Activated CD4-positive, alpha-beta memory T cell treated with anti-CD3 and anti-CD28 coated beads, Interleukin-2, amount 10 ng/mL, durations not matched to agents 7 days and 5 days (primary cell): Measurements from ENCODE around the gene SMIM38. TPM values are rescaled to one million over a fixed set of nuclear protein-coding genes. Genes with fewer than 3 reads are reported as not detected.
"Not testable (repeated sequence)": the region's sequence is repeated elsewhere in the genome, so short reads cannot be mapped to it uniquely, and the experiment has no call there.

Source experiments
- CTCF ChIA-PET: fragments of 350-600 bp; sonication (Branson Sonifier 250); formaldehyde crosslinking; loops from one replicate; lab custom pipeline; 2021; ENCODE audit warnings: antibody characterized with exemption, inconsistent platforms; lab: Charles Lee
- POLR2A ChIA-PET: fragments of 350-600 bp; sonication (Branson Sonifier 250); formaldehyde crosslinking; loops from one replicate; lab custom pipeline; 2021; ENCODE audit warnings: antibody characterized with exemption; lab: Charles Lee
- DNase-seq: peaks from one replicate; pipeline ENCODE4 v3.0.0-alpha.2; 2020
- H3K27ac Mint-ChIP-seq: one replicate; pipeline ENCODE4 v1.8.0; 2021; ENCODE audit warnings: mild to moderate bottlenecking, mixed read lengths
- H3K27me3 Mint-ChIP-seq: one replicate; pipeline ENCODE4 v1.8.0; 2021; ENCODE audit warnings: mixed read lengths
- H3K36me3 Mint-ChIP-seq: one replicate; pipeline ENCODE4 v1.8.0; 2021; ENCODE audit warnings: low read depth, mixed read lengths
- H3K4me1 Mint-ChIP-seq: one replicate; pipeline ENCODE4 v1.8.0; 2021; ENCODE audit warnings: mixed read lengths
- H3K4me3 Mint-ChIP-seq: one replicate; pipeline ENCODE4 v1.8.0; 2021; ENCODE audit warnings: mild to moderate bottlenecking, mixed read lengths
- H3K9me3 Mint-ChIP-seq: one replicate; pipeline ENCODE4 v1.8.0; 2021; ENCODE audit warnings: mixed read lengths
- total RNA-seq, 2 experiments: library from RNA; stranded (reverse); gene quantifications; one replicate each; pipeline ENCODE4 v1.2.3, GENCODE V29; 2021

Gene SMIM38
- total RNA-seq, 2 experiments from 2014 or later = 0.13 to 0.18 TPM

DNA sequence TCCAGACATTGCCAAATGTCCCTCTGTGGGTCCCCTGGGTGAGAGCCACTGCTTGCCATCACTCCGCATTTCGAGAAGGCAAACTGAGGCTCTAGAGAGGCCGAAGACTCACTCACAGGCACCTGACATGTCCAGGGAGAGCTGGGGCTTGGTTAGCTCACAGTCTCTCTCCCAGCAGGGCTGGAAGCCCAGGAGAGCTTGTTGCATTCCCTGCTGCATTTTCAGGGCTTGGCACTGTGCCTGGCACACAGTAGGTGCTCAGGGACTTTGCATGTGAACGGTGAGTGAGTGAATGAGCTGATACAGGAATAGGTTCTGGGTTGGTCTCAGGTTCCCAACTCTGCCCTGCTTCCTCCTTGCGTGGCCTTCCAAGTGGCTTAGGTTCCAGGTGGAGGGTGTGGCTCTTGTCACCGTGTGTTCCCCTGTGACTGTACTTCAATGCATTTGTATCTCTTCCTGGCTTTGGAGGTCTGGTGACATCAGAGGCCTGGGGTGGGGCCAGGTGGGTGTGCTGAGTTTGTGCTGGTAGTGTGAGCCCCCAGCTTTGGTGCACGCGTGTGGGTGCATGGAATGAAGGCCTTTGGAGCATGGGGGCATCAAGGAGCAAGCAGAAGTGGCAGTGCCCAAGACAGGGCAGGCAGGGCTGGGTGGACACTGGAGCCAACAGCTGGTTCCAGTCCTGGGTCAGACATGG, 18.4 kb upstream of the SMIM38 start:
- Mint-ChIP-seq H3K27ac (no peak overlapping the region), H3K9me3 (peaks cover 3% of the 10 kb centered on the region), H3K4me1 (no peaks in the 10 kb centered on the region), H3K36me3 (no peaks in the 10 kb centered on the region), H3K4me3 (no peak overlapping the region), H3K27me3 (no peaks in the 10 kb centered on the region)
- ChIA-PET CTCF (no interaction called here), POLR2A (no interaction called here)
- no peak for DNase-seq

DNA sequence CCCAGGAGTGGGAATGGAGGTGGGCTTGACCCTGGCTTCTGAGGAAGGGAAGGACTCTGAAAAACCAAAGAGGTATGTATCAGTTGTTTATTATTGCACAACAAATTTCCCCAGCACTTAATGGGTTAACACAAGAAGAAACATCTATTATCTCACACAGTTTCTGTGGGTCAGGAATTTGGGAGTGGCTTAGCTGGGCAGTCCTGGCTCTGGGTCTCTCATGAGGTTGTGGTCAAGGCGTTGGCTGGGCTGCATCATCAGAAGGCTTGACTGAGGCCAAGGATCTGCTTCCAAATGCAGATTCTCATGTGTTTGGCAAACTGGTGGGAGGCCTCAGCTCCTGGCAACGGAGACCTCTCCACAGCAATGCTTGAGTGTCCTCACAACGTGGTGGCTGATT, 17.5 kb upstream of the SMIM38 start:
- H3K27ac Mint-ChIP-seq = no peak overlapping the region
- no peaks in the 10 kb centered on the region for H3K27me3 Mint-ChIP-seq
- H3K4me3 Mint-ChIP-seq = no peak overlapping the region
- POLR2A ChIA-PET = no interaction called here
- CTCF ChIA-PET = no interaction called here
- no peaks in the 10 kb centered on the region for H3K36me3 Mint-ChIP-seq
- DNase-seq = no peak
- H3K9me3 Mint-ChIP-seq = peaks cover 3% of the 10 kb centered on the region
- H3K4me1 Mint-ChIP-seq = no peaks in the 10 kb centered on the region

DNA sequence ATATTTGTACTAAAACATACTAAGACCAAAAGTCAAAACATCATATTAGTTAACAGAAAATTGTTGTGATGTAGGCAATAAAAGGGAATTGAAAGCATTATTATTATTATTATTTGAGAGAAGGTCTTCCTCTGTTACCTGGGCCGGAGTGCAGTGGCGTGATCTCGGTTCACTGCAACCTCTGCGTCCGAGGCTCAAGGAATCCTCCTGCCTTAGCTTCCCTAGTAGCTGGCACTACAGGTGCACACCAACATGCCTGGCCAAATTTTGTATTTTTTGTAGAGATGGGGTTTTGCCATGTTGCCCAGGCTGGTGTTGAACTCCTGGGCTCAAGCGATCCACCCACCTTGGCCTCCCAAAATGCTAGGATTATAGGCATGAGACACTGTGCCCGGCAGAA, 15.6 kb upstream of the SMIM38 start:
- DNase-seq, POLR2A ChIA-PET, CTCF ChIA-PET, H3K36me3 Mint-ChIP-seq, H3K4me3 Mint-ChIP-seq, H3K27me3 Mint-ChIP-seq, H3K4me1 Mint-ChIP-seq, H3K27ac Mint-ChIP-seq: not testable (repeated sequence)
- H3K9me3 Mint-ChIP-seq = peaks cover 11% of the 10 kb centered on the region

DNA sequence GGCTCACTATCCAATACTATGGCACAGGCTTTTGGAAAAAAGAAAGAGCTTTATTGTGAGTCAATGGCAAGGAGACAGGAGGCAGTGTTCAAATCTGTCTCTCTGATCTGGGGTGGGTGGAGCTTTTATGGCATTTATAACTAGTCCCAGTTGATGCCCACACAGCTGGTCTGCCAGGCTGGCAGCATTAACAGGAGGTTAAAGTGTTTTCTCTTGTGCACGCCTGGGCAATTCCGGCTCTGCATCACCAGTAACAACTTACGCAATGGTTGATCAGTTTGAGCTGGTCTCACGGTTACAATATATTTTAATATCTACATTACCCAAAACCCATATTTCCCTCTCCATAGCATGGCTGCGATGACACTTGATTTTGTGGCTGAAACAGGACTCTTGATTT, 15.1 kb upstream of the SMIM38 start:
- H3K9me3 Mint-ChIP-seq = peaks cover 11% of the 10 kb centered on the region
- H3K36me3 Mint-ChIP-seq = peaks cover 3% of the 10 kb centered on the region
- no peak overlapping the region for H3K27ac Mint-ChIP-seq
- peaks cover 8% of the 10 kb centered on the region for H3K27me3 Mint-ChIP-seq
- H3K4me1 Mint-ChIP-seq = no peaks in the 10 kb centered on the region
- DNase-seq = no peak
- ChIA-PET POLR2A (no interaction called here), CTCF (no interaction called here)
- no peak overlapping the region for H3K4me3 Mint-ChIP-seq

DNA sequence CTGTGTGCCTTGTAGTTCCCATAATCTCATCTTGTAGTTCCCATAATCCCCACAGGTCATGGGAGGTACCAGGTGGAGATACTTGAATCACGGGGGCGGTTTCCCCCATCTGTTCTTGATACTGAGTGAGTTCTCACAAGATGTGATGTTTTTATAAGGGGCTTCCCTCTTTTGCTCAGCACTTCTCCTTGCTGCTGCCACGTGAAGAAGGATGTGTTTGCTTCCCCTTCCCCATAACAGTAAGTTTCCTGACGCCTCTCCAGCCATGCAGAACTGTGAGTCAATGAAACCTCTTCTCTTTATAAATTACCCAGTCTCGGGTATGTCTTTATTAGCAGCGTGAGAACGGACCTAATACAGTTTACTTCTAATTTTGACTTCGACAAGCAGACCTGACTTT, 14.0 kb upstream of the SMIM38 start:
- ChIA-PET POLR2A (no interaction called here), CTCF (no interaction called here)
- Mint-ChIP-seq H3K36me3 (peaks cover 3% of the 10 kb centered on the region), H3K9me3 (peaks cover 14% of the 10 kb centered on the region), H3K4me3 (no peak overlapping the region), H3K4me1 (no peaks in the 10 kb centered on the region), H3K27me3 (peaks cover 9% of the 10 kb centered on the region), H3K27ac (no peak overlapping the region)
- DNase-seq = no peak

DNA sequence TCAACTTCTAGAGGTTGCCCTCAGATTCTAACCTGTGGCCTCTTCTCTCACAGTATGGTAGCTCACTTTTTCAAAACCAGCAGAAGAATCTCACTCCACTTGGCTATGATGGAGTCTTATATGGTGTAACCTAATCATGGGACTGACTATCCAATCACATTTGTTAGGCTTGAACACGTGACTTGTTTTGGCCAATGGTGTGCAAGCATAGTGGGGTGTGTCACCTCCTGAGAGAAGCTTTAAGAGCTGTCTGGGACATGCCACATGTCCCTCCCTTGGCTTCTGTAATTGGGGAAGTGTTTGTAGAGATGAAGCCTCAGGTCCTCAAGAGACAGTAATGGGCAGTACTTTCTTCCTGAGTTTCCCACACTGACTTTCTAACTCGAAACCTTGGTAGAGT, 12.8 kb upstream of the SMIM38 start:
- no peak for DNase-seq
- Mint-ChIP-seq H3K27me3 (peaks cover 9% of the 10 kb centered on the region), H3K27ac (no peak overlapping the region), H3K36me3 (peaks cover 3% of the 10 kb centered on the region), H3K4me1 (no peaks in the 10 kb centered on the region), H3K4me3 (no peak overlapping the region), H3K9me3 (peaks cover 14% of the 10 kb centered on the region)
- ChIA-PET POLR2A (no interaction called here), CTCF (no interaction called here)

DNA sequence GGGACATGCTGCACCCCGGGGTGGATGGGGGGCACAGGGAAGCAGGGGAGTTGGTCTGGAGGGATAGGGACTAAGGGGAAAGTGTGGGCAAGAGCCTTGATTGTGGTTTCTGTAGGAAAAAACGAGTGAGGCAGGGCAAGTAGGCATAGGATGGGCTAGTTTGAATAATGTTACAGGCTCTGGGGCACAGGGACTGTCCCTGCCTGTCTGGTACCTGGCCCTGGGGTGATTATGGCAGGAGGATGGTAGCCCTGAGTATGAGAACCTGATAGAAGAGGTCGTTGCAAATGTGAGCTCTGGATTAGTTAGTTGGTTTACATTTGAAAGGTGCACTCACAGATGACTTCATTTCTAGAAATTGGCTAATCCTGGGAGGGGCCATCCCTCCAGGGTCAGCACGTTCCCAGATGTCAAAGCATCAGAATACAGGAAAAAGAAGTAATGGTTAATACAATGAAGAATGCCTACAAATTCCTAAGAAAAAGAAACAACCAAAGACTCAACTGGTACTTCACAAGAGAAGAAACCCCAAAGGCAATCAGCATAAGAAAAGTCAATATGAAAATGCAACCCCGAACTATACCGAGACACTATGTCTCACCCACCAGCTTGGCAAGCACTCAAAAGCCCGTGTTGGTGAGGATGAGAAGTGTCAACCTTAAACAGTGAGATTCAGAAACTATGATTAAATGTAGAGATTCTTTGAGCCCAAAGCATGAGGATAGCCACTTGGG, 11.3 kb upstream of the SMIM38 start:
- Mint-ChIP-seq H3K4me1 (no peaks in the 10 kb centered on the region), H3K27me3 (peaks cover 9% of the 10 kb centered on the region), H3K9me3 (peaks cover 16% of the 10 kb centered on the region), H3K4me3 (no peak overlapping the region), H3K27ac (no peak overlapping the region), H3K36me3 (peaks cover 3% of the 10 kb centered on the region)
- no peak for DNase-seq
- ChIA-PET CTCF (no interaction called here), POLR2A (no interaction called here)

DNA sequence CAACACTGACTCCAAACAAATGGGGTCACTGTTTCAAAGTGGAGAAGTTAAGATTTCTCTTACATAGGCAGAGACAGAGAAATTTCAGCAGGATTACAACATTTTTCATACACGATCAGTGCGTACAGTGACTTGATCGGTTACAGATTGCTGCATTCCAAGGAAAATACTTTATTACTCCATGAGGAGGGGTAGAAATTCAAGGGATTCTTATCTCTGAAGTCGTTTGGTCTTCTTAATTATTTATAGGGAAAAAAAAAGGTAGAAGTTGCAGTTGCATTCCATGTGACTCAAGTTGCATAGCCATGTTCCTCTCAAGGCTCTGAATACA, 10.7 kb upstream of the SMIM38 start:
- Mint-ChIP-seq H3K27ac (no peak overlapping the region), H3K27me3 (peaks cover 9% of the 10 kb centered on the region)

DNA sequence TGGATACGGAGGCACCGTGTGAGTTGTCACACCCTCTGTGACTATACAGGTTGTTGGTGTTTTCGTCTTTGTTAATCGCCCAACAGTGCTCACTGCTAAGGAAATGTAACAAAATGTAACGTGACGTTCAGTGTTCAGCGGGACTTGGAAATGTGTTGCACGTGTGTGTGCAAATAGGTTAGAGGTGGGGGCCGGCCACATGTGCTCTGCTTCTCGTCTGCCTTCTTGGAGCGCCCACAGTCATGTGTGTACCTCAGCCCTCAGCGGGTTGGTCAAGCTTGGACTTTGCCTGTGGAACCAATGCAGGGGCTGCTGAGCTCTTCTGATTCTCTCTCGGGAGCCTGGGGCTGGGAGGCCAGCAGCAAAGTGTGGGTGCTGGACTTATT, 7.4 kb upstream of the SMIM38 start:
- peaks cover 5% of the 10 kb centered on the region for H3K36me3 Mint-ChIP-seq
- POLR2A ChIA-PET = no interaction called here
- H3K27ac Mint-ChIP-seq = no peak overlapping the region
- no peak for DNase-seq
- H3K27me3 Mint-ChIP-seq = peaks cover 12% of the 10 kb centered on the region
- CTCF ChIA-PET = no interaction called here
- H3K9me3 Mint-ChIP-seq = peaks cover 19% of the 10 kb centered on the region
- H3K4me3 Mint-ChIP-seq = no peak overlapping the region
- H3K4me1 Mint-ChIP-seq = no peaks in the 10 kb centered on the region

More for the DNA sequence above, 10.7 kb upstream of the SMIM38 start:
- DNase-seq = no peak
- ChIA-PET POLR2A (no interaction called here), CTCF (no interaction called here)
- no peaks in the 10 kb centered on the region for H3K4me1 Mint-ChIP-seq
- H3K9me3 Mint-ChIP-seq = peaks cover 16% of the 10 kb centered on the region
- peaks cover 3% of the 10 kb centered on the region for H3K36me3 Mint-ChIP-seq
- H3K4me3 Mint-ChIP-seq = no peak overlapping the region

DNA sequence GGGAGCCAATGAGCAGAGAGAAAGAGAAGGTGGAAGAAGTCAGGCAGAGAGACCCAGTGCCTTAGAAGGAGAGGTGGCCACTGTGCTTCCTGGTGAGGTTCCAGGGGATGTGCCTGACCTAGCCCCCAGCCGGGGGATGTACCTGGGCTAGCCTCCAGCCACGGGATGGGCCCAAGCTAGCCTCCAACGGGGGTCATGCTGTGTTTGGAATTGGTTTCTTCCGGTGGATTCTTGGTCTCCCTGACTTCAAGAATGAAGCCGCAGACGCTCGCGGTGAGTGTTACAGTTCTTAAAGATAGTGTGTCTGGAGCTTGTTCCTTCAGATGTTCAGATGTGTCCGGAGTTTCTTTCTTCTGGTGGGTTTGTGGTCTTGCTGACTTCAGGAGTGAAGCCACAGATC, 6.9 kb upstream of the SMIM38 start:
- Mint-ChIP-seq H3K36me3 (peaks cover 5% of the 10 kb centered on the region), H3K27me3 (peaks cover 12% of the 10 kb centered on the region), H3K4me3 (no peak overlapping the region), H3K27ac (no peak overlapping the region), H3K9me3 (peaks cover 19% of the 10 kb centered on the region), H3K4me1 (no peaks in the 10 kb centered on the region)
- ChIA-PET CTCF (no interaction called here), POLR2A (no interaction called here)
- DNase-seq = no peak

DNA sequence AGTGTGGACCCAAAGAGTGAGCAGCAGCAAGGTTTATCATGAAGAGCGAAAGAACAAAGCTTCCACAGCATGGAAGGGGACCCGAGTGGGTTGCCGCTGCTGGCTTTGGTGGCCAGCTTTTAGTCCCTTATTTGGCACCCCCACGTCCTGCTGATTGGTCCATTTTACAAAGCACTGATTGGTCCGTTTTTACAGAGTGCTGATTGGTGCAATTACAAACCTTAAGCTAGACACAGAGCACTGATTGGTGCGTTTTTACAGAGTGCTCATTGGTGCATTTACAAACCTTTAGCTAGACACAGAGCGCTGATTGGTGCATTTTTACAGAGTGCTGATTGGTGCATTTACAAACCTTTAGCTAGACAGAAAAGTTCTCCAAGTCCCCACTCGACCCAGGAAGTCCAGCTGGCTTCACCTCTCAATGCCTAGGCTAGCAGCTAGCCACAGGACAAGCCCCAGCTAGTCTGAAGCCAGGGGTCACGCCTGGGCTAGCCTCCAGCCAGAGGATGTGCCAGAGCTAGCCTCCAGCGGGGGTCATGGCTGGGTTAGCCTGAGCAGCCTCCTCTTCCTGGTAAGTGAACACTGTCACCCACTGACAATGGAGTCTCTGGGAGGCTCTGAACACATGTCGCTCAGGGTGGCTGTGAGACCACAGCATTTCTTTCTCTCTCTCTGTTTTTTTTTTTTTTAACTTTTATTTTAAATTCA, 6.2 kb upstream of the SMIM38 start:
- CTCF ChIA-PET, H3K27ac Mint-ChIP-seq, H3K36me3 Mint-ChIP-seq, POLR2A ChIA-PET, DNase-seq, H3K4me1 Mint-ChIP-seq, H3K4me3 Mint-ChIP-seq: not testable (repeated sequence)
- peaks cover 14% of the 10 kb centered on the region for H3K9me3 Mint-ChIP-seq
- peaks cover 11% of the 10 kb centered on the region for H3K27me3 Mint-ChIP-seq

DNA sequence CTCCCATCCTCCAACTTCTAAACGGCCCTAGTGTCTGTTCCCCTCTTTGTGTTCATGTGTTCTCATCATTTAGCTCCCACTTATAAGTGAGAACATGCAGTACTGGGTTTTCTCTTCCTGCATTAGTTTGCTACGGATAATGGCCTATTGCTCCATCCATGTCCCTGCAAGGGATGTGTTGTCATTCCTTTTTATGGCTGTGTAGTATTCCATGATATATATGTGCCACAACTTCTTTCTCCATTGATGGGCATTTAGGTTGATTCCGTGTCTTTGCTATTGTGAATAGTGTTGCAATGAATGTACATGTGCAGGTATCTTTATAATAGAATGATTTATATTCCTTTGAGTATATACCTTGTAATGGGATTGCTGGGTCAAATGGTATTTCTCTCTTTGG, 5.6 kb upstream of the SMIM38 start:
- DNase-seq = no peak
- Mint-ChIP-seq H3K27ac (no peak overlapping the region), H3K36me3 (peaks cover 2% of the 10 kb centered on the region), H3K4me1 (no peaks in the 10 kb centered on the region), H3K9me3 (peaks cover 8% of the 10 kb centered on the region), H3K4me3 (no peak overlapping the region), H3K27me3 (peaks cover 5% of the 10 kb centered on the region)
- ChIA-PET POLR2A (no interaction called here), CTCF (interaction anchor here (0.6 kb wide), 1 partner anchor 192 kb away, joined by 3 read pairs; no protein-coding TSS in a partner anchor)

DNA sequence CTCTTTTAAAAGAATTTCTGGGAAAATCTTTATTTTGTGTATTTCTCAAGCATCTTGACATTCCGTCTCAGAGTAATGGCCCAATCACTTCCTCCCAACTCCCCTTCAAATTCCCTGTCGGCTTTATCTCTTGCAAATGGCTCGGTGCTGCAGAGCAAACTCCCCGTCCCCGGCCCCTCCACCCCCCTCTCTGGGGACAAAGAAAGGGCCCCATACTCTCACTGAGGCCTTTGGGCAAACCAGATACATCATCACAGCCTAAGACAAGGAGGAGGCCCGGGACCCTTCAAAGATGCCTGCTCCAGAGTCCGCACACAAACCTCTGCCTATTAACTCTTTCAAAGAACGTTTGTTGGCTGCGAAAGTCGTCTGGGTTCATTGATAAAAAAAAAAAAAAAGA, 3.9 kb upstream of the SMIM38 start:
- H3K4me3 Mint-ChIP-seq = no peak overlapping the region
- CTCF ChIA-PET = no interaction called here

More for the DNA sequence above, 3.9 kb upstream of the SMIM38 start:
- POLR2A ChIA-PET = no interaction called here
- Mint-ChIP-seq H3K27ac (no peak overlapping the region), H3K9me3 (peaks cover 5% of the 10 kb centered on the region), H3K27me3 (peaks cover 2% of the 10 kb centered on the region), H3K4me1 (no peaks in the 10 kb centered on the region), H3K36me3 (peaks cover 2% of the 10 kb centered on the region)
- DNase-seq = no peak
